ENCODE measurements around the gene COL4A6.

COL4A6 gene

DNA sequence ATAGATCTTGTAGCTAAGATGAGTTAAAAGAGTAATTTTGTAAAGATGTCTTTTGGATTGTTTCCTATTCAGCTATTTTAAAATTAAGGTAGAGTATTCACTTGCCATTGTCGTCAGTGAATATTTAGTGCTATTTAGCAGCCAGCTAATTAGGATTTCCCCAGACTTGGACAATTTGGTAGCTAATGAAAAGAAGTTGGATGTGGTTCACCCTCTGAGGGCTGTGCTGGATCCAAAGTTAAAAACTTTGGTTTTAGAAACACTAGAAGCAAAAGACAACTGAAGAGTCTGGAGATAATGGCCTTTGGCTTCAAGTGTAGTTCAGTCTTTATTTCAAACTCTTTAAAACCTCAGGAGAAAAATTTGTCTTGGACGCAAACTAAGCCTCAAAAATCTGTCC lies 305.3 kb downstream of the COL4A6 start:
- DNase-seq = no peak

DNA sequence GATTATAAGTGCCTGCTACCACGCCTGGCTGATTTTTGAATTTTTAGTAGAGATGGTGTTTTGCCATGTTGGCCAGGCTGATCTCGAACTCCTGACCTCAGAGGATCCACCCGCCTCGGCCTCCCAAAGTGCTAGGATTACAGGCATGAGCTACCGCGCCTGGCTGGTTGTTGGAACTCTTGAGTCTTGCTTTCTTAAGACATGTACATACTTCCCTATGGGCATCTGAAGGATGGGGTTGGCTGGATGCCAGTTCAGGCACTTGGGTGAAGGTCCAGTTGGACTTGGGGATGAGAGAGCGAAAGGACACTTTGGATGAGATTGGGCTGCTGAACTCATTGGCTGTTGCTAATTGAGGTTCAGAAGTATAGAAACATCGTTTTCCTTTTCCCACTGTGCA lies 306.2 kb downstream of the COL4A6 start:
- DNase-seq = no peak

DNA sequence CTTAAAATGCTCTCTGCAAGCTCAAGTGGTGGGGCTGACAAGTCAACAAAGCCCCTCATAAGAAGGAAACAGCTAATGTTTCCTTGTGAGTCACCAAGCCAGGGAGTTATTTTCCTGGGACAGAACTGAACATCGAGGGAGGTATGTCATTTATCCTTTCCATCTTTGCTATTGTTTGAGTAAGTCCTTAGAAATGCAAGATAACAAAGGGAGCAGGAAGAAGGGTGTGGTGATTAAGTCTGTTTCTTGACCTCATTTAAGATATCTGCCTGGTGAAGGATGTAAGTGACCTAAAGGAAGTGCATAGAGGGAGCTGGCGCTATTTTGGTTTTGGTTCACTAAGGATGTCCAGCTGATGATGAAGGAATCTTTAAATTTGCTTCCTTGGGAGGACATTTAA lies 306.8 kb downstream of the COL4A6 start:
- no peak for DNase-seq

DNA sequence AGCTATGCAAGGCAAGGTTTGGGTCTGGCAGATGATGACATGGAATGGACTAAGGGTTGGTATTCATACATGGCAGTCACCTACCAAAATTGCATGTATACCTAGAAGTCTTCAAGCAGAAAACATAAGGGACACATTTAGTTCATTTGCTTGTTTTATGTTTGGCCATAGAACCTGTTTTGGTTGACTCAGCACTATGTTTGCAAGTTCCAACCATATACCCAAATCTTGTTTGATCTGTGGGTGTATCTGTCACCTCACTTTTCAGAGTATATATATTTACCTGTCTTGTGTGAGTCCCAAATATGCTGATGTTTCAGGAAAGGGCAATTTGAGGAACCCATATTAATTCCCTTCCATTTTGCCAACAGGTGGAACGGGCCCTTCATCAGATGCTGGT lies 307.3 kb downstream of the COL4A6 start:
- DNase-seq = no peak

DNA sequence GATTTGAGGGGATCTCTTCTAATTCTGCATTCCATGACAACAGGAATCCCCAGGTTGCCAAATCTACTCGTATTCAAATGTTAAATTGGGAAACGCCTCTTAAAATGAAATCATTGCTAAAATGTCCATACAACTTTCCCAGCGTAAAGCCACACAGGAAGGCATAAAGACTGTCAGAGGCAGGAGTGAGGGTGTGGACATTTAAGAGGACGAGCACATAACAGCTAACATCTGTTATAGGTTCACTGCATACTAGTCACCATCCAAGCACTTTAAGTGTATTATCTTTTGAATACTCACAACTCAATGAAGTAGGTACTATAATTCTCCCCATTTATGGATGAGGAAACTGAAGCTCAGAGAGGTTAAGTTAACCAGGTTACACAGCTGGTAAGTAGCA lies 311.1 kb downstream of the COL4A6 start:
- no peak for DNase-seq

DNA sequence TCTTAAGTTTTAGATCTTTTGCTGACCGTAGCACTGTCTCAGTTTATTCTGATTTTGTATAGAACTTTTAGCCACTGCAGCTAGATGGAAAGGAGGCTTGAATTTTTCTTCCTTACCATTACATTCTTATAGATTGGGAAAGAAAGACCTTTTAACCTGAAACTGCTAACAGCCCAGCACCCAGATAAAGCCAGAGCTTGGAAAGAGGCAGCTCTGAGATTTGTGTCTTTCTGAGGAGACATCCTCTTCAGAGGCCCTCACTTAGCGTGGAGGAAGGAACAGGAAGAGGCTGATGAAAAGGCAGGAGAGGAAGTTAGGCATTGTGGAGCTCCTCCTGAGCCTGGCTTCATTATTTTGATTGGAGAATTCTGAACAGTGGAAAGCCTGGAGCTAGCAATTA lies 311.6 kb downstream of the COL4A6 start:
- DNase-seq = no peak

DNA sequence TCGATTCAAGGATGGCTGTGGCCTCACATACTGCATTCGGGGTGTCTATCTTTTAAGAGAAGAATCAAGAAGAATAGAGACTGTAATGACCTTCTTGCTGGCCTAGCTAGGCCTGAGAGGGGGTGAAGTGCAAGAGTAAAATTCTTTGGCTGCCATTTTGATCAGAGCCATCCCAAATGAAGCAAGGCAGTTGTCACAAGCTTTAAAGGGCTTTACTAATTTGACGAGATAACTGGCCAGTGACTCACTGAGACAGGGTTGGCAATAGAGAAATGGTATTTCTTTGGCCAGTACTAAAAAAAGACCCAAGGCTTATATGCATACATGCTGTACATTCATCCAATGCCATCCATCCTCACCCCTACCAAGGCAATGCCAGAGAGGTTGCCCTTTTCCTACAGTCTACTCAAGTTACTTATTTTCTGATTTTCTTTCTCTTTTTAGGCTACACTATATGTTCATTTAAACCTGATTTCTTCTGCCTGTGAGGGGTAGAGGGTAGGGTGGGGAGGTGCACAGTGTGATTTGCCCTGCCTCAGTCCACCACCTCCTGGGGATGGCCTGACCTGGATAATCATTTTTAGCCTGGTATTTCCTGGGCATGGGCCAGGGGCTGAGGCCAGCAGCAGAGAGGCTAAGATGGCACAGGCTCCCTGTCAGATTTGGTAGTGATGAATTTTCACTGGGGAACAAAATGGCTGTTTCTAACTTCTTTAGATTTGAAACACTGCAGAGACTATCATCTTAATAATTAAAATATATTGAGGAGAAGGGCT lies 314.4 kb downstream of the COL4A6 start:
- no peak for DNase-seq

DNA sequence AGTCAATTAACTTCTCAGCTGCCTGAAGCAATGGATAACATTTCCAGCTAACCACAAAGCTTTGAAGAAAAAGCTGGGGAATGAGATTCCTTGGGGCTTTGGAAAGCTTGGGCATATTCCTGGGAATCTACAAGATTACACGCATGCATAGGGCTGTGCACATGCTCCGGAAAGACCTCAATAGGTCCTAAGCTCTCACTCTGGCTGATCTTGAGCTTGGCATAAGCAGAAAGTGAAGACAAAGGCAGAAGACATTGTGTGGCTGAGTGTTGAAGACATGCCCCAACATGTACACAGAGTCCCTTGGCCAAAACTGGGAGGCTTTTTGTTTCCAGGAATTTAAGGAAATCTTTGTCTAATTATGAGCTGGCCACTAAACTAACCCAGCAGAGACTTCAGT lies 315.5 kb downstream of the COL4A6 start:
- DNase-seq = no peak

DNA sequence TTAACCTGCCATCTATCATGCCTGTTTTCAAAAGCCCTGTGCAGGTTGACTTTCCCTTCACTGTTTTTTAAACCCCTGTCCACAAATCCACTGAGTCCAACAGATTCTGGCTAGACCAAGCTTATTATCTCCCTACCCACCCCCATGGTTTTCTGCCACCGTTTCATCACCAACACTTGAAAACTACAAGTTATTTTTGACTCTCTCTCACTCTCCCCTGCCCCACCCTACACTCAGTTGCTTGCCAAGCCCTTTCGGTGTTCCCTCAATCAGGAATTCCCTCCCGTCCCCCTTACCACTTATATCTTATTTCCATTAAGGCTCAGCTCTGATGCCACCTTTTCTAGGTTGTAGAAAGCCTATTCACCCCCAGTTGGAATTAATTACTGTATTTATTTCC lies 316.9 kb downstream of the COL4A6 start:
- no peak for DNase-seq

DNA sequence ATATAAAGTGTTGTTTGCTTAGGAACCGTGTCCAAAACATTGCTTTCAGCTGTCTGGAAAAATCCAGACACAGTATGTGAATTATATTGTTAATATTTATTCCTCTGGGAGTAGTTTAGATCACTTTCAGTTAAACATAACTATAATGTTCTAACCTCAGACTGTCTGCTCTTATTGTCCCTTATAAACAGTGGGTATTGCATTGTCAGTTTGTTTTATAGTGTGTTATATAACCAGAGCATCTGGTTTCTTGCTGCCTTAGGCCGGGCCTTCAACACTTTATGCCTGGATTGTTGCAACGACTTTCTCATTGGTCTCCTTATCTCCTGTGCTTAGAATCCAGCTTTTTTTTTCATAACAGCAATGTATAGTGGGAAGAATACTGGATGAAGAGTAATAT lies 320.2 kb downstream of the COL4A6 start:
- no peak for DNase-seq

DNA sequence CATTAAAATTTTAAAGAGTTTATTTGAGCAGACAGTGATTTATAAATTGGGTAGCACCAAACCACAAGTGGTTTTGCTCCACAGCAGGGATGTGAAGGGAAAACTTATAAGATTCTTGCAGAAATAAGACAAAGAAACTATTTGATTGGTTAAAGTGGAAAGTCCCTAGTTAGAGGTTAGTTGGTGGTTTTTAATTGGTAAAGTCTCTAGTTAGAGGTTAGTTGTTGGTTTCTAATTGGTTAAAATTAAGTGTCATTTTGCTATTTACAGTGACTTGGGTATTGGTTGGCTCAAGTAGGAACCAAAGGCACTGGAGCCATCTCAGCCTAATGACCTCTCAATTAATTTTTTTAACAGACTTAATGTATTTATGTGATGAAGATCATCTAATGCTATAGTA lies 323.7 kb downstream of the COL4A6 start:
- no peak for DNase-seq
